ENCODE measurements around the gene FOXP4. TPM values are rescaled to one million over a fixed set of nuclear protein-coding genes. Genes with fewer than 3 reads are reported as not detected.

FOXP4 gene
- total RNA-seq, 4 donors from 2014 or later, result 2.4 to 15.1 (median 4.9) TPM

DNA sequence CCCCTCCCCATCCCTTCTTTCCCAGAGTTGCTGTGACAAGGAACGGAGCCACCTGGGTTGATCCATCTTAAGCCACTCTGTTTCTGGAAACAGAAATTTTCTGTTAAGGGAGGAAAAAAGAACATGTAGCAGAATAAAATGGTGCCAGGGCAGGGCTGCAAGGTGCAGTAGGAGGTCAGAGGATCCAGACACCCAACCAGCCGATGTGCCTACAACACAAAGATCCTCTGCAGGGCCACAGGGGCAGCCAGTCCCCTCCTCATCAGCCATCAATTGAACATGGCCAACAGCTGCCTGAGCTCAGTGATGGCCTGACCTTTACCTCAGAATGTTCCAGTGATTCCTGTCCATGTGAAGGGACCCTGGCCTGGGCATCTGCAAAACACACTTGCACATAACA, 103.9 kb downstream of the FOXP4 start:
- TF ChIP-seq, protein P1, sequence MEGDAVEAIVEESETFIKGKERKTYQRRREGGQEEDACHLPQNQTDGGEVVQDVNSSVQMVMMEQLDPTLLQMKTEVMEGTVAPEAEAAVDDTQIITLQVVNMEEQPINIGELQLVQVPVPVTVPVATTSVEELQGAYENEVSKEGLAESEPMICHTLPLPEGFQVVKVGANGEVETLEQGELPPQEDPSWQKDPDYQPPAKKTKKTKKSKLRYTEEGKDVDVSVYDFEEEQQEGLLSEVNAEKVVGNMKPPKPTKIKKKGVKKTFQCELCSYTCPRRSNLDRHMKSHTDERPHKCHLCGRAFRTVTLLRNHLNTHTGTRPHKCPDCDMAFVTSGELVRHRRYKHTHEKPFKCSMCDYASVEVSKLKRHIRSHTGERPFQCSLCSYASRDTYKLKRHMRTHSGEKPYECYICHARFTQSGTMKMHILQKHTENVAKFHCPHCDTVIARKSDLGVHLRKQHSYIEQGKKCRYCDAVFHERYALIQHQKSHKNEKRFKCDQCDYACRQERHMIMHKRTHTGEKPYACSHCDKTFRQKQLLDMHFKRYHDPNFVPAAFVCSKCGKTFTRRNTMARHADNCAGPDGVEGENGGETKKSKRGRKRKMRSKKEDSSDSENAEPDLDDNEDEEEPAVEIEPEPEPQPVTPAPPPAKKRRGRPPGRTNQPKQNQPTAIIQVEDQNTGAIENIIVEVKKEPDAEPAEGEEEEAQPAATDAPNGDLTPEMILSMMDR (IDR thresholded peaks at IDR 0.05; ENCODE audit: low read depth), result no peak

GRCh38 chr6:41651246-41651961, 105.2 kb downstream of the FOXP4 start:
- TF ChIP-seq, protein P1 (IDR thresholded peaks at IDR 0.05; ENCODE audit: low read depth), result no peak

Small RNA genes within 50 kb of the gene (small RNA-seq; reads per million reads assigned to genes)
- gene MIR4641, result not detected

Other genes starting within 250 kb of the FOXP4 start
- gene NCR2, start 210.8 kb upstream of the FOXP4 start, total RNA-seq, result not detected
- 10 to 100 TPM in 3 of 4 donors, 1 to 10 TPM in 1; 1.6 to 77.6 (median 11.7) TPM for gene MDFI, start 92.1 kb downstream of the FOXP4 start, total RNA-seq
- 10 to 100 TPM in 3 of 4 donors, 1 to 10 TPM in 1; 6.5 to 11.9 (median 10.9) TPM for gene TFEB, start 189.2 kb downstream of the FOXP4 start, total RNA-seq
- gene PGC, start 201.0 kb downstream of the FOXP4 start, total RNA-seq, result not detected
- 1 to 10 TPM; 2.1 to 6.8 (median 3.6) TPM for gene FRS3, start 233.5 kb downstream of the FOXP4 start, total RNA-seq
- 1 to 10 TPM; 2.2 to 5.1 (median 4.3) TPM for gene PRICKLE4, start 234.4 kb downstream of the FOXP4 start, total RNA-seq
- 100 to 1,000 TPM in 2 of 4 donors, 10 to 100 TPM in 2; 74.9 to 164 (median 94.5) TPM for gene TOMM6, start 241.3 kb downstream of the FOXP4 start, total RNA-seq

All from subcutaneous adipose tissue (tissue), 4 donors.